H1 (cell line): ENCODE results near the gene ILKAP. TPM values are rescaled to one million over a fixed set of nuclear protein-coding genes. Genes with fewer than 3 reads are reported as not detected.

ENCODE experiments used
- GABPA ChIP-seq: IDR thresholded peaks from 2 replicates; pipeline ENCODE4 v1.6.1; 2011; ENCODE audit warnings: mild to moderate bottlenecking, low read length, moderate library complexity, borderline replicate concordance; ENCODE audit not compliant: insufficient read depth
- polyA plus RNA-seq, 7 experiments: library from polyadenylated mRNA; depleted of rRNA in 3 of 7; stranded (reverse) in 5 of 7; unstranded in 2 of 7; fragments of >200 nt in 5 of 7; fragments of 200-250 nt in 2 of 7; gene quantifications; 1 replicate in 5 of 7; 2 replicates in 1 of 7; 4 replicates in 1 of 7; pipeline versions ENCODE4 v1.2.1 to v1.2.3, GENCODE V29; 2011 to 2013; ENCODE audit warnings: missing spikeins in 2 of 7, mixed read lengths in 2 of 7
- total RNA-seq: library from RNA; stranded (reverse); fragmentation: NEBNext Ultra II Directional; extraction: Animal tissue kit (Norgen Biotek cat#: 25700); gene quantifications from 2 replicates; pipeline ENCODE4 v1.2.1, GENCODE V29; 2021

The ILKAP gene
- total and polyA plus RNA-seq, 2 of the 8 experiments (the other 6 are each of a cell fraction or from before 2014, with no cell fraction given) = 23.5 to 33.8 TPM

DNA sequence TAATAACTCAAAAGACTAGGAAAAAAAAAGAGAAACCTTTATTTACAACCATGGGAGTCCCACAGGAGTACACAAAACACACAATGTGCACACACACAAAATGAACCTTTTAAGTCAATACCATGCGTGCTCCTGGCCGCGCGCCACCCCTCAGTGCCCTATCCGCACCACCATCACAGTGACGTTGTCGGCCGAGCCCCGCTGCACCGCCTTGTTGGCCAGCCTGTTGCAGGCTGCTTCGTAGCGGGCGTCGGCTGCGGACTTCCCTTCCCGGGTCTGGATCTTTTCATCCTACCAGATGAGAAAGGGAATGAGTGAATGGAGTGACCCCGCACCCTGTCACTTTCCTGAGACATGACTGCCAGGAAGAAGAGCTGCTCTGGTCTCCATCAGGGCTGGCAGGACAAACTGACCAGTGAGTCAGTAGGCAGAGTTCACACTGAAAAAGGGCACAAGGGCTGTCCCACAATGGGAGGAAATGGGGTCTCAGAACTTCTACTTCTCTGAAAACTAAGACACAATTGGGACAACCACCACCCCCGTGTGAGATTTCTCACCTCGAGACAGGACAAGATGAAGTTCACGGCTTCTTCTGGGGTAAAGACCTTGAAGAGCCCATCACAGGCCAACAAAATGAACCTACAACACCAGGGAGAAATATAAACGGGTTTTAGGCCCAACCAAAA, 33.0 kb downstream of the ILKAP start (continued):
- TF ChIP-seq GABPA = no peak
- TF ChIP-seq, all 59 proteins: peak for 0
